H9 (cell line): ENCODE results near the gene IL15. TPM values are rescaled to one million over a fixed set of nuclear protein-coding genes. Genes with fewer than 3 reads are reported as not detected.

Experiments
- DNase-seq: peaks from one replicate; pipeline ENCODE4 v3.0.0-alpha.2; 2017
- H2AFZ ChIP-seq: one replicate; pipeline ENCODE4 v1.6.1; 2013; ENCODE audit warnings: mild to moderate bottlenecking, low read length, control low read depth, moderate library complexity
- H2AK5ac ChIP-seq: 2 replicates; pipeline ENCODE4 v1.6.1; 2013; ENCODE audit warnings: low read length, control low read depth, mixed read lengths; ENCODE audit not compliant: insufficient read length
- H2BK120ac ChIP-seq: one replicate; pipeline ENCODE4 v1.6.1; 2013; ENCODE audit warnings: low read depth, mild to moderate bottlenecking, low read length, control low read depth, inconsistent platforms; ENCODE audit not compliant: poor library complexity, severe bottlenecking
- H2BK12ac ChIP-seq: 2 replicates; pipeline ENCODE4 v1.6.1; 2013; ENCODE audit warnings: low read length, control low read depth, mixed read lengths, low read depth; ENCODE audit not compliant: insufficient read length
- H2BK15ac ChIP-seq: 2 replicates; pipeline ENCODE4 v1.6.1; 2013; ENCODE audit warnings: low read depth, low read length, control low read depth
- H2BK20ac ChIP-seq: one replicate; pipeline ENCODE4 v1.6.1; 2013; ENCODE audit warnings: low read depth, mild to moderate bottlenecking, low read length, control low read depth, inconsistent platforms; ENCODE audit not compliant: poor library complexity, severe bottlenecking
- H2BK5ac ChIP-seq: 2 replicates; pipeline ENCODE4 v1.6.1; 2013; ENCODE audit warnings: low read length, control low read depth, mixed read lengths; ENCODE audit not compliant: insufficient read length
- H3K14ac ChIP-seq: 2 replicates; pipeline ENCODE4 v1.6.1; 2013; ENCODE audit warnings: low read length, control low read depth; ENCODE audit not compliant: insufficient read depth
- H3K18ac ChIP-seq: 2 replicates; pipeline ENCODE4 v1.6.1; 2013; ENCODE audit warnings: low read depth, mild to moderate bottlenecking, mixed read lengths, low read length, control low read depth; ENCODE audit not compliant: insufficient read length
- H3K23ac ChIP-seq: 2 replicates; pipeline ENCODE4 v1.6.1; 2013; ENCODE audit warnings: low read length, control low read depth, mixed read lengths, low read depth; ENCODE audit not compliant: insufficient read length
- H3K23me2 ChIP-seq: 2 replicates; pipeline ENCODE4 v1.6.1; 2013; ENCODE audit warnings: low read depth, mild to moderate bottlenecking, mixed read lengths, low read length, control low read depth; ENCODE audit not compliant: insufficient read length, poor library complexity, severe bottlenecking
- H3K27ac ChIP-seq: 2 replicates; pipeline ENCODE4 v1.5.1; 2013; ENCODE audit warnings: low read length, control low read depth, mixed read lengths, low read depth; ENCODE audit not compliant: insufficient read length
- H3K27me3 ChIP-seq: 2 replicates; pipeline ENCODE4 v1.6.1; 2013; ENCODE audit warnings: low read length, control low read depth, inconsistent platforms; ENCODE audit not compliant: insufficient read depth
- H3K4ac ChIP-seq: 2 replicates; pipeline ENCODE4 v1.6.1; 2013; ENCODE audit warnings: low read depth, mild to moderate bottlenecking, control low read depth, inconsistent platforms, low read length, moderate library complexity
- H3K4me1 ChIP-seq: 2 replicates; pipeline ENCODE4 v1.6.1; 2013; ENCODE audit warnings: low read length, control low read depth, inconsistent platforms; ENCODE audit not compliant: insufficient read depth
- H3K4me2 ChIP-seq: 2 replicates; pipeline ENCODE4 v1.6.1; 2013; ENCODE audit warnings: low read length, control low read depth, mixed read lengths; ENCODE audit not compliant: insufficient read length, insufficient read depth
- H3K56ac ChIP-seq: 2 replicates; pipeline ENCODE4 v1.6.1; 2013; ENCODE audit warnings: low read depth, mild to moderate bottlenecking, mixed read lengths, low read length, control low read depth; ENCODE audit not compliant: insufficient read length
- H3K79me1 ChIP-seq: 2 replicates; pipeline ENCODE4 v1.6.1; 2013; ENCODE audit warnings: low read depth, mild to moderate bottlenecking, moderate library complexity, low read length, control low read depth, inconsistent platforms; ENCODE audit not compliant: insufficient read depth, poor library complexity, severe bottlenecking
- H3K79me2 ChIP-seq: 2 replicates; pipeline ENCODE4 v1.6.1; 2013; ENCODE audit warnings: low read length, control low read depth, inconsistent platforms; ENCODE audit not compliant: insufficient read depth
- H3K9ac ChIP-seq: 2 replicates; pipeline ENCODE4 v1.6.1; 2013; ENCODE audit warnings: low read length, control low read depth, mixed read lengths; ENCODE audit not compliant: insufficient read length; ENCODE audit errors: extremely low read depth
- H3K9me3 ChIP-seq: one replicate; pipeline ENCODE4 v1.6.1; 2013; ENCODE audit warnings: low read depth, low read length, inconsistent platforms; ENCODE audit not compliant: control insufficient read depth
- H3T11ph ChIP-seq: one replicate; pipeline ENCODE4 v1.6.1; 2013; ENCODE audit warnings: mild to moderate bottlenecking, low read length, control low read depth, inconsistent platforms
- H4K20me1 ChIP-seq: one replicate; pipeline ENCODE4 v1.6.1; 2013; ENCODE audit not compliant: control insufficient read depth, insufficient read length, insufficient read depth
- H4K5ac ChIP-seq: 2 replicates; pipeline ENCODE4 v1.6.1; 2013; ENCODE audit warnings: low read depth, mild to moderate bottlenecking, mixed read lengths, low read length, control low read depth; ENCODE audit not compliant: insufficient read length
- H4K8ac ChIP-seq: replicated peaks from 2 replicates; pipeline ENCODE4 v1.6.1; 2013; ENCODE audit warnings: low read length, control low read depth, mixed read lengths, low read depth; ENCODE audit not compliant: insufficient read length
- H4K91ac ChIP-seq: 2 replicates; pipeline ENCODE4 v1.6.1; 2013; ENCODE audit warnings: low read depth, mild to moderate bottlenecking, moderate library complexity, mixed read lengths, low read length, control low read depth; ENCODE audit not compliant: insufficient read length
- H3K27ac Mint-ChIP-seq, 3 experiments: 2 replicates in 2 of 3; 3 replicates in 1 of 3; pipeline ENCODE4 v1.8.0; 2020 to 2021; ENCODE audit warnings: mixed read lengths in 3 of 3, mild to moderate bottlenecking in 1 of 3, moderate library complexity in 1 of 3
- H3K27me3 Mint-ChIP-seq: 2 replicates; pipeline ENCODE4 v1.8.0; 2021; ENCODE audit warnings: low read depth, mild to moderate bottlenecking, moderate library complexity, mixed read lengths
- H3K36me3 Mint-ChIP-seq, 3 experiments: 2 replicates in 2 of 3; 3 replicates in 1 of 3; pipeline ENCODE4 v1.8.0; 2020 to 2021; ENCODE audit warnings: low read depth in 3 of 3, mixed read lengths in 3 of 3; ENCODE audit not compliant: insufficient read depth in 1 of 3
- H3K4me1 Mint-ChIP-seq, 2 experiments: 2 replicates each; pipeline ENCODE4 v1.8.0; 2020; ENCODE audit warnings: mixed read lengths in 2 of 2
- H3K4me3 Mint-ChIP-seq, 2 experiments: 2 replicates in 1 of 2; 3 replicates in 1 of 2; pipeline ENCODE4 v1.8.0; 2020 to 2021; ENCODE audit warnings: mild to moderate bottlenecking in 2 of 2, mixed read lengths in 2 of 2, moderate library complexity in 1 of 2
- H3K9me3 Mint-ChIP-seq, 2 experiments: 2 replicates in 1 of 2; 3 replicates in 1 of 2; pipeline ENCODE4 v1.8.0; 2020; ENCODE audit warnings: mild to moderate bottlenecking in 2 of 2, mixed read lengths in 2 of 2, moderate library complexity in 1 of 2
- WGBS: extraction: QIAGEN DNeasy Blood & Tissue Kit; methylation state at CpG from one replicate; pipeline ENCODE4 v1.1.7; 2013; ENCODE audit warnings: missing lambda C conversion rate, low lambda C conversion rate, mixed read lengths; ENCODE audit not compliant: insufficient read length; ENCODE audit errors: extremely low coverage; 5-methylcytosine and 5-hydroxymethylcytosine counted together
- total RNA-seq: library from RNA; stranded (reverse); gene quantifications from 2 replicates; pipeline ENCODE4 v1.2.1, GENCODE V29; 2021
- TF ChIP-seq, protein P1 (sequence below): fragments of 200-600 bp; sonication (generic); conservative IDR thresholded peaks from 3 replicates; pipeline ENCODE4 v1.8.0; 2021; ENCODE audit warnings: antibody characterized with exemption, mild to moderate bottlenecking

The IL15 gene
- total RNA-seq, 1 experiment from 2014 or later, result 0.61 TPM

GRCh38 chr4:141705048-141705746 lies 68.8 kb downstream of the IL15 start:
- Histone ChIP-seq H3K79me1 (no peaks in the 10 kb centered on the region), H2BK12ac (no peak overlapping the region), H3K4ac (no peak overlapping the region), H2BK5ac (no peak overlapping the region), H2BK20ac (no peak overlapping the region), H3K4me2 (no peak overlapping the region), H3K27ac (no peak overlapping the region), H3K14ac (no peak overlapping the region), H3K23ac (no peak overlapping the region), H3K4me1 (no peaks in the 10 kb centered on the region), H3K27me3 (no peaks in the 10 kb centered on the region), H2AFZ (no peak overlapping the region), H4K8ac (no peak overlapping the region), H2BK15ac (no peak overlapping the region), H3K9me3 (no peaks in the 10 kb centered on the region), H3K18ac (no peak overlapping the region), H3K79me2 (no peaks in the 10 kb centered on the region), H2AK5ac (no peak overlapping the region), H3T11ph (no peak overlapping the region), H3K9ac (no peak overlapping the region), H2BK120ac (no peak overlapping the region), H4K91ac (no peak overlapping the region), H4K5ac (no peak overlapping the region), H3K56ac (no peak overlapping the region), H3K23me2 (no peaks in the 10 kb centered on the region), H4K20me1 (no peaks in the 10 kb centered on the region)
- Mint-ChIP-seq H3K9me3 (peaks cover 10 to 14% of the 10 kb centered on the region in 2 experiments), H3K4me1 (no peaks in the 10 kb centered on the region), H3K27me3 (no peaks in the 10 kb centered on the region), H3K4me3 (no peak overlapping the region), H3K36me3 (no peaks in the 10 kb centered on the region; a peak in 1 of 7 replicates), H3K27ac (no peak overlapping the region)
- no CpG with 5 or more reads among the region's 2 CpGs for WGBS
- TF ChIP-seq, protein P1, sequence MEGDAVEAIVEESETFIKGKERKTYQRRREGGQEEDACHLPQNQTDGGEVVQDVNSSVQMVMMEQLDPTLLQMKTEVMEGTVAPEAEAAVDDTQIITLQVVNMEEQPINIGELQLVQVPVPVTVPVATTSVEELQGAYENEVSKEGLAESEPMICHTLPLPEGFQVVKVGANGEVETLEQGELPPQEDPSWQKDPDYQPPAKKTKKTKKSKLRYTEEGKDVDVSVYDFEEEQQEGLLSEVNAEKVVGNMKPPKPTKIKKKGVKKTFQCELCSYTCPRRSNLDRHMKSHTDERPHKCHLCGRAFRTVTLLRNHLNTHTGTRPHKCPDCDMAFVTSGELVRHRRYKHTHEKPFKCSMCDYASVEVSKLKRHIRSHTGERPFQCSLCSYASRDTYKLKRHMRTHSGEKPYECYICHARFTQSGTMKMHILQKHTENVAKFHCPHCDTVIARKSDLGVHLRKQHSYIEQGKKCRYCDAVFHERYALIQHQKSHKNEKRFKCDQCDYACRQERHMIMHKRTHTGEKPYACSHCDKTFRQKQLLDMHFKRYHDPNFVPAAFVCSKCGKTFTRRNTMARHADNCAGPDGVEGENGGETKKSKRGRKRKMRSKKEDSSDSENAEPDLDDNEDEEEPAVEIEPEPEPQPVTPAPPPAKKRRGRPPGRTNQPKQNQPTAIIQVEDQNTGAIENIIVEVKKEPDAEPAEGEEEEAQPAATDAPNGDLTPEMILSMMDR, result no peak
- DNase-seq, result no peak
